Neuronal stem cell (in vitro differentiated cells): ENCODE measurements around the gene RNF6.

Source experiments
- DNase-seq: peaks from one replicate; pipeline ENCODE4 v3.0.0-alpha.2; 2013; ENCODE audit warnings: low spot score
- H2AFZ ChIP-seq: one replicate; pipeline ENCODE4 v1.6.1; 2013; ENCODE audit warnings: mild to moderate bottlenecking, low read length, inconsistent platforms
- H2AK5ac ChIP-seq: 2 replicates; pipeline ENCODE4 v1.6.1; 2013; ENCODE audit warnings: low read depth, mild to moderate bottlenecking, inconsistent platforms, low read length, moderate library complexity, mixed read lengths
- H2BK120ac ChIP-seq: 2 replicates; pipeline ENCODE4 v1.6.1; 2013; ENCODE audit warnings: low read depth, mild to moderate bottlenecking, inconsistent platforms, low read length, moderate library complexity, mixed read lengths
- H2BK12ac ChIP-seq: one replicate; pipeline ENCODE4 v1.6.1; 2013; ENCODE audit warnings: low read length, inconsistent platforms
- H2BK15ac ChIP-seq: 2 replicates; pipeline ENCODE4 v1.6.1; 2013; ENCODE audit warnings: mild to moderate bottlenecking, low read length, inconsistent platforms, mixed read lengths
- H2BK5ac ChIP-seq: one replicate; pipeline ENCODE4 v1.6.1; 2013; ENCODE audit warnings: inconsistent platforms, mild to moderate bottlenecking, low read length, moderate library complexity
- H3K14ac ChIP-seq: one replicate; pipeline ENCODE4 v1.6.1; 2013; ENCODE audit warnings: low read length, inconsistent platforms
- H3K18ac ChIP-seq: 2 replicates; pipeline ENCODE4 v1.6.1; 2013; ENCODE audit warnings: low read length, inconsistent platforms
- H3K23ac ChIP-seq: 2 replicates; pipeline ENCODE4 v1.6.1; 2013; ENCODE audit warnings: low read depth, mild to moderate bottlenecking, mixed read lengths, low read length, inconsistent platforms; ENCODE audit not compliant: poor library complexity
- H3K27ac ChIP-seq: replicated peaks from 3 replicates; pipeline ENCODE4 v1.5.1; 2013; ENCODE audit warnings: low read length, inconsistent platforms
- H3K27me3 ChIP-seq, 3 experiments: 2 replicates each; pipeline ENCODE4 v1.6.1; 2013; ENCODE audit warnings: low read length in 3 of 3, mild to moderate bottlenecking in 2 of 3, inconsistent platforms in 1 of 3, low read depth in 1 of 3, mixed read lengths in 1 of 3, moderate library complexity in 1 of 3; ENCODE audit not compliant: control insufficient read depth in 3 of 3, insufficient read depth in 3 of 3
- H3K36me3 ChIP-seq, 2 donors: replicated peaks in 1 of 2; 2 replicates each; pipeline ENCODE4 v1.6.1; 2013; ENCODE audit warnings: low read length in 2 of 2; ENCODE audit not compliant: control insufficient read depth in 2 of 2, insufficient read depth in 2 of 2
- H3K4ac ChIP-seq: 2 replicates; pipeline ENCODE4 v1.6.1; 2013; ENCODE audit warnings: inconsistent platforms, mild to moderate bottlenecking, low read length, moderate library complexity
- H3K4me1 ChIP-seq, 2 donors: 1 replicate in 1 of 2; 2 replicates in 1 of 2; pipeline ENCODE4 v1.6.1; 2013; ENCODE audit warnings: low read length in 2 of 2, low read depth in 1 of 2; ENCODE audit not compliant: control insufficient read depth in 2 of 2, insufficient read depth in 1 of 2
- H3K4me2 ChIP-seq: one replicate; pipeline ENCODE4 v1.6.1; 2013; ENCODE audit warnings: mild to moderate bottlenecking, low read length, inconsistent platforms; ENCODE audit not compliant: insufficient read depth, poor library complexity, severe bottlenecking
- H3K4me3 ChIP-seq, 2 donors: 2 replicates each; pipeline ENCODE4 v1.5.1; 2013; ENCODE audit warnings: low read length in 2 of 2, mild to moderate bottlenecking in 2 of 2, inconsistent platforms in 1 of 2, moderate library complexity in 1 of 2
- H3K79me1 ChIP-seq: one replicate; pipeline ENCODE4 v1.6.1; 2013; ENCODE audit warnings: low read depth, mild to moderate bottlenecking, inconsistent platforms, low read length, moderate library complexity
- H3K9ac ChIP-seq: one replicate; pipeline ENCODE4 v1.6.1; 2013; ENCODE audit warnings: mild to moderate bottlenecking, low read depth, low read length, inconsistent platforms; ENCODE audit not compliant: poor library complexity
- H3K9me3 ChIP-seq, 2 donors: replicated peaks in 1 of 2; 2 replicates each; pipeline versions ENCODE3 to v1.6.1; 2013; ENCODE audit warnings: low read length in 2 of 2, mild to moderate bottlenecking in 2 of 2, inconsistent platforms in 1 of 2, low read depth in 1 of 2, mixed read lengths in 1 of 2, moderate library complexity in 1 of 2; ENCODE audit not compliant: control insufficient read depth in 2 of 2, insufficient read depth in 1 of 2
- H4K8ac ChIP-seq: one replicate; pipeline ENCODE4 v1.6.1; 2013; ENCODE audit warnings: low read depth, mild to moderate bottlenecking, inconsistent platforms, low read length, moderate library complexity
- H4K91ac ChIP-seq: one replicate; pipeline ENCODE4 v1.6.1; 2013; ENCODE audit warnings: low read length, low read depth, mild to moderate bottlenecking, inconsistent platforms; ENCODE audit not compliant: poor library complexity
- WGBS, 2 donors: extraction: QIAGEN DNeasy Blood & Tissue Kit; methylation state at CpG; one replicate each; pipeline ENCODE4 v1.1.7; 2013; ENCODE audit warnings: missing lambda C conversion rate in 2 of 2, mixed read lengths in 1 of 2; ENCODE audit not compliant: insufficient read length in 2 of 2, insufficient replicate concordance in 1 of 2; ENCODE audit errors: extremely low coverage in 2 of 2; 5-methylcytosine and 5-hydroxymethylcytosine counted together

RNF6 gene

DNA sequence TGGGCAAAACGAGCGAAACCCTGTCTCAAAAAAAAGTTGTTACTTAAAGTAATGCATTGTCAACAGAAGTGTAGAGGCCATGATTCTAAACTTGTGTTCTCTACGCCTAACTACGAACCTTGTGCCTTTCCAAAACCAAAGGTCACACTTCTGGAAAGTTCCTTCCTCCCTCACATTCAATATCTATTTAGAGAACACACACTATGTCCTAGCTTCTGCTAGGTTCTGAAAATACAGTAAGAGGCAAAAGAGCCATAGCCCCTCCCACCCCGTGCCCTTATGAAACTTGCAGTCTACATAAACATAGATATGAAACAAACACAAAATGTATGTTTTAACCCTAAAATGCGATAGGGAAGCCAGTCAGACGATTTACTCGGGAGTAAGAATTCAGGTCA is 36.4 kb downstream of the RNF6 start:
- no CpG with 5 or more reads among the region's 8 CpGs for WGBS, 2 donors
- Histone ChIP-seq H4K8ac (no peak overlapping the region), H4K91ac (no peak overlapping the region), H3K27ac (no peak overlapping the region), H3K4ac (no peak overlapping the region), H3K4me3 (peak overlapping the region in 1 of 2 donors; percentile 36), H3K18ac (no peak overlapping the region), H3K4me1 (no peaks in the 10 kb centered on the region), H2BK12ac (no peak overlapping the region), H3K14ac (no peak overlapping the region), H3K23ac (no peak overlapping the region), H3K27me3 (no peaks in the 10 kb centered on the region), H3K79me1 (no peaks in the 10 kb centered on the region), H2AFZ (peak overlapping the region; percentile 86), H3K36me3 (no peaks in the 10 kb centered on the region), H3K9ac (no peak overlapping the region), H2AK5ac (no peak overlapping the region), H3K9me3 (no peaks in the 10 kb centered on the region), H2BK15ac (no peak overlapping the region), H2BK120ac (no peak overlapping the region), H2BK5ac (no peak overlapping the region), H3K4me2 (no peak overlapping the region)
- DNase-seq = peak; percentile 6

DNA sequence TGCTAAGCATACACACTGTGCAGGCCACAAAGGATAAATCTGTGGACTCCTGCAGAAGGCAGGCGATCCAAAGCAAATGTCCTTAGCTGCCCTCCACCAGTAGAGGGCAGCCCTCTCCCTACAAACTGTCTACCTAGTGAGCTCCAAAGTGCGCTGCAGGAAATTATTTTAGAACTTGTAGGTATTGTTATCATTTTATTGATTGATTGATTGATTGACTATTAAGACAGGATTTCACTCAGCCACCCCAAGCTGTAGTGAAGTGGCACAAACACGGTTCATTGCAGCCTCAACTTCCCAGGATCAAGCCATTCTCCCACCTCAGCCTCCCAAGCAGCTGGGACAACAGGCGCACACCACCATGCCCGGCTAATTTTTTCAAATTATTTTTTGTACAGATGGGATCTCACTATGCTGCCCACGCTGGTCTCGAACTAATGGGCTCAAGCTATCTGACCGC is 37.3 kb downstream of the RNF6 start:
- no peak overlapping the region for H2BK5ac ChIP-seq
- no peak overlapping the region for H3K4me3 ChIP-seq
- no CpG with 5 or more reads among the region's 8 CpGs for WGBS, 2 donors
- H3K14ac ChIP-seq = no peak overlapping the region
- peak; percentile 43 for DNase-seq
- H2BK120ac ChIP-seq = no peak overlapping the region
- H3K79me1 ChIP-seq = no peaks in the 10 kb centered on the region
- no peak overlapping the region for H4K91ac ChIP-seq
- no peak overlapping the region for H2AK5ac ChIP-seq
- no peak overlapping the region for H4K8ac ChIP-seq
- no peak overlapping the region for H3K9ac ChIP-seq
- no peak overlapping the region for H2BK15ac ChIP-seq
- no peaks in the 10 kb centered on the region for H3K27me3 ChIP-seq
- no peak overlapping the region for H2BK12ac ChIP-seq
- H3K23ac ChIP-seq = no peak overlapping the region
- H3K18ac ChIP-seq = no peak overlapping the region
- no peaks in the 10 kb centered on the region for H3K4me1 ChIP-seq
- no peak overlapping the region for H3K4ac ChIP-seq
- H3K36me3 ChIP-seq = no peaks in the 10 kb centered on the region
- no peak overlapping the region for H3K27ac ChIP-seq
- H2AFZ ChIP-seq = no peak overlapping the region
- no peaks in the 10 kb centered on the region for H3K9me3 ChIP-seq
- no peak overlapping the region for H3K4me2 ChIP-seq

DNA sequence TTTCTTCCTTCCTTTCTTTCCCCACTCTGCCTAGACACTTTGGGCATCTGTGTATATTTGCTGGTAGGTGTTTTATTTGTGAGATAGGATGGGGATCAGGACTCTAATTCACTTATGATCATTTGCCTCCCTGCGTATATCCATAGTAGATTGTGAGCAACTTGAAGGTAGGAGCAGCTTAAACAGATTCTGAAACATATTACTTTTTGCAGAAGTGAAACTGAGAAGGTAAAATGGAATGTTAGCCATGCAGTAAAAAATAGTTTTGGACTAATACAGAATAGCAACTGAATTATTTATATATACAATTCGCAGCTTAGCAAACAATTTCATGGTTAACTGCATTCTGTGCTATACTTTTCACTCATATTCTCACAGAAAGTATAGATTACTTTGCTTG is 38.7 kb downstream of the RNF6 start:
- no peak overlapping the region for H4K91ac ChIP-seq
- H3K4ac ChIP-seq = no peak overlapping the region
- no peak overlapping the region for H2AFZ ChIP-seq
- no peak overlapping the region for H3K18ac ChIP-seq
- H3K9ac ChIP-seq = no peak overlapping the region
- H3K4me2 ChIP-seq = no peak overlapping the region
- no peak overlapping the region for H2BK15ac ChIP-seq
- H2AK5ac ChIP-seq = no peak overlapping the region
- H4K8ac ChIP-seq = no peak overlapping the region
- no peak for DNase-seq
- H3K27me3 ChIP-seq = no peaks in the 10 kb centered on the region
- no peaks in the 10 kb centered on the region for H3K4me1 ChIP-seq
- H3K23ac ChIP-seq = no peak overlapping the region
- no CpG with 5 or more reads among the region's 2 CpGs for WGBS, 2 donors
- H3K36me3 ChIP-seq = no peaks in the 10 kb centered on the region
- H3K27ac ChIP-seq = no peak overlapping the region
- H2BK5ac ChIP-seq = no peak overlapping the region
- no peaks in the 10 kb centered on the region for H3K9me3 ChIP-seq
- H3K14ac ChIP-seq = no peak overlapping the region
- no peak overlapping the region for H2BK120ac ChIP-seq
- H2BK12ac ChIP-seq = no peak overlapping the region
- H3K79me1 ChIP-seq = no peaks in the 10 kb centered on the region
- H3K4me3 ChIP-seq = no peak overlapping the region

DNA sequence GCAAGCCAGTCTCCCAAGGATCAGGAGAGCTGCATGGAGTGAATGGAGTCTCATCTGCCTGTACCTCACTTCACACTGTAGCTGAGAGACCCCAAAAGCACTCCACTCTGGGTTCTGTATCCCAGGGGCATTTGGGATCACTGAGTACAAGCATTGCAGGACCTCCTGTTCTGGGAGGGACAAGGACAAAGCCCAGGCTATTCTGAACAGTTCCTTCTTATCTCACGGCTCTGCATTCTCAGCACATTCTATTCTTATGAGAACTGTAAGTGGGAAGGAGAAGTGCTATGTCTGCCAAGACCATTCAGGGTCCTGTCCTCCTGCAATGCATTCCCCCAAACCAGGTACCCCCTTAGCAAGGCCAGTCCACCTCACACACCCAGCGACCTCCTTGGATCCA is 42.8 kb downstream of the RNF6 start:
- H4K8ac ChIP-seq = no peak overlapping the region
- no peaks in the 10 kb centered on the region for H3K79me1 ChIP-seq
- H3K23ac ChIP-seq = no peak overlapping the region
- H3K4me1 ChIP-seq = no peaks in the 10 kb centered on the region
- H2BK5ac ChIP-seq = no peak overlapping the region
- H2BK120ac ChIP-seq = no peak overlapping the region
- no peak overlapping the region for H2AFZ ChIP-seq
- no peak for DNase-seq
- no peaks in the 10 kb centered on the region for H3K9me3 ChIP-seq
- H3K27me3 ChIP-seq = no peaks in the 10 kb centered on the region
- H3K36me3 ChIP-seq = no peaks in the 10 kb centered on the region
- no CpG with 5 or more reads among the region's 2 CpGs for WGBS, 2 donors
- no peak overlapping the region for H3K27ac ChIP-seq
- no peak overlapping the region for H3K14ac ChIP-seq
- H2BK15ac ChIP-seq = no peak overlapping the region
- no peak overlapping the region for H4K91ac ChIP-seq
- H2AK5ac ChIP-seq = no peak overlapping the region
- H2BK12ac ChIP-seq = no peak overlapping the region
- H3K18ac ChIP-seq = no peak overlapping the region
- no peak overlapping the region for H3K4me3 ChIP-seq
- no peak overlapping the region for H3K9ac ChIP-seq
- H3K4ac ChIP-seq = no peak overlapping the region
- no peak overlapping the region for H3K4me2 ChIP-seq
